ENCODE data around the gene PBRM1. TPM values are rescaled to one million over a fixed set of nuclear protein-coding genes. Genes with fewer than 3 reads are reported as not detected.

The PBRM1 gene
- total RNA-seq, 2 donors from 2014 or later: 73.4 to 78.5 TPM

- peaks cover 66% of the 10 kb centered on the region for H3K36me3 Mint-ChIP-seq (ENCODE audit: low read depth)
- Histone ChIP-seq H3K27ac (ENCODE audit: low read depth, low read length) (no peak overlapping the region), H3K36me3 (ENCODE audit: control insufficient read depth, insufficient read depth, low read length) (peaks cover 76% of the 10 kb centered on the region), H3K9me3 (ENCODE audit: control insufficient read depth, low read length) (peaks cover 6% of the 10 kb centered on the region), H3K4me3 (ENCODE audit: low read length) (no peak overlapping the region), H3K4me1 (ENCODE audit: control insufficient read depth, insufficient read depth, low read length) (no peaks in the 10 kb centered on the region), H3K27me3 (ENCODE audit: control insufficient read depth, insufficient read depth, low read length, poor library complexity, severe bottlenecking) (no peaks in the 10 kb centered on the region), H3K9ac (ENCODE audit: extremely low read depth, low read length, poor library complexity, severe bottlenecking) (no peak overlapping the region)
- H3K27ac Mint-ChIP-seq: no peak overlapping the region
- no peaks in the 10 kb centered on the region for H3K27me3 Mint-ChIP-seq (ENCODE audit: insufficient read depth)
- 91 to 100% methylated on average over 1 to 3 of the region's 3 CpGs for WGBS, 2 experiments (ENCODE audit: insufficient coverage in 1 of 2, insufficient read length in 1 of 2)
- no peak overlapping the region for H3K4me3 Mint-ChIP-seq
- TF ChIP-seq CTCF (conservative IDR thresholded peaks at IDR 0.05): no peak
- no peak for DNase-seq
- H3K9me3 Mint-ChIP-seq: no peaks in the 10 kb centered on the region
- H3K4me1 Mint-ChIP-seq: no peaks in the 10 kb centered on the region
These were observed 25.7 kb downstream of the PBRM1 start for GRCh38 chr3:52660046-52660445.

GRCh38 chr3:52655895-52656294, 29.8 kb downstream of the PBRM1 start:
- Histone ChIP-seq H3K9me3 (ENCODE audit: control insufficient read depth, low read length) (no peaks in the 10 kb centered on the region), H3K27ac (ENCODE audit: low read depth, low read length) (no peak overlapping the region), H3K36me3 (ENCODE audit: control insufficient read depth, insufficient read depth, low read length) (peaks cover 81% of the 10 kb centered on the region), H3K9ac (ENCODE audit: extremely low read depth, low read length, poor library complexity, severe bottlenecking) (no peak overlapping the region), H3K4me3 (ENCODE audit: low read length) (no peak overlapping the region), H3K4me1 (ENCODE audit: control insufficient read depth, insufficient read depth, low read length) (no peaks in the 10 kb centered on the region), H3K27me3 (ENCODE audit: control insufficient read depth, insufficient read depth, low read length, poor library complexity, severe bottlenecking) (no peaks in the 10 kb centered on the region)
- 88 to 91% methylated on average over 3 of the region's 3 CpGs for WGBS, 2 experiments (ENCODE audit: insufficient coverage in 1 of 2, insufficient read length in 1 of 2)
- no peaks in the 10 kb centered on the region for H3K9me3 Mint-ChIP-seq
- H3K27me3 Mint-ChIP-seq (ENCODE audit: insufficient read depth): no peaks in the 10 kb centered on the region
- no peak for DNase-seq
- H3K4me1 Mint-ChIP-seq: no peaks in the 10 kb centered on the region
- no peak overlapping the region for H3K27ac Mint-ChIP-seq
- no peak overlapping the region for H3K4me3 Mint-ChIP-seq
- TF ChIP-seq CTCF (conservative IDR thresholded peaks at IDR 0.05): no peak
- H3K36me3 Mint-ChIP-seq (ENCODE audit: low read depth): peaks cover 67% of the 10 kb centered on the region

GRCh38 chr3:52651592-52651991, 34.1 kb downstream of the PBRM1 start:
- peaks cover 87% of the 10 kb centered on the region for H3K36me3 ChIP-seq (ENCODE audit: control insufficient read depth, insufficient read depth, low read length)
- no peaks in the 10 kb centered on the region for H3K9me3 ChIP-seq (ENCODE audit: control insufficient read depth, low read length)
- no peak overlapping the region for H3K4me3 Mint-ChIP-seq
- H3K9me3 Mint-ChIP-seq: no peaks in the 10 kb centered on the region
- no peaks in the 10 kb centered on the region for H3K4me1 ChIP-seq (ENCODE audit: control insufficient read depth, insufficient read depth, low read length)
- H3K4me3 ChIP-seq (ENCODE audit: low read length): no peak overlapping the region
- TF ChIP-seq CTCF (conservative IDR thresholded peaks at IDR 0.05): no peak
- H3K27ac ChIP-seq (ENCODE audit: low read depth, low read length): no peak overlapping the region
- H3K27me3 Mint-ChIP-seq (ENCODE audit: insufficient read depth): no peaks in the 10 kb centered on the region
- H3K36me3 Mint-ChIP-seq (ENCODE audit: low read depth): peaks cover 70% of the 10 kb centered on the region
- no peaks in the 10 kb centered on the region for H3K4me1 Mint-ChIP-seq
- DNase-seq: no peak
- no peak overlapping the region for H3K9ac ChIP-seq (ENCODE audit: extremely low read depth, low read length, poor library complexity, severe bottlenecking)
- H3K27ac Mint-ChIP-seq: no peak overlapping the region
- H3K27me3 ChIP-seq (ENCODE audit: control insufficient read depth, insufficient read depth, low read length, poor library complexity, severe bottlenecking): no peaks in the 10 kb centered on the region

All from endodermal cell (in vitro differentiated cells).